SU-DHL-6 (cell line): ENCODE measurements around the gene ANKRD18B.
"Not testable (repeated sequence)": the region's sequence is repeated elsewhere in the genome, so short reads cannot be mapped to it uniquely, and the experiment has no call there.

Source experiments
- CTCF ChIP-seq: fragments of 200-600 bp; sonication (generic); IDR thresholded peaks from one replicate; pipeline ENCODE4 v1.5.1; 2017; ENCODE audit warnings: antibody characterized with exemption, mild to moderate bottlenecking, low read length, moderate library complexity; ENCODE audit not compliant: insufficient read depth, poor library complexity, severe bottlenecking
- EZH2phosphoT487 ChIP-seq: fragments of 200-600 bp; sonication (generic), shearing (Covaris generic); conservative IDR thresholded peaks from 2 replicates; pipeline ENCODE4 v1.6.1; 2018; ENCODE audit warnings: mild to moderate bottlenecking, antibody characterized with exemption, low read length, moderate library complexity, mixed read lengths

- TF ChIP-seq CTCF, EZH2phosphoT487: not testable (repeated sequence)
These were observed 19.4 kb downstream of the ANKRD18B start for GRCh38 chr9:33543463-33543862.
